GM12875 (cell line): ENCODE data around the gene VSTM5.
A peak's percentile ranks its signal among the peaks of the same experiment; 100 is the strongest.

Experiments
- H3K4me3 ChIP-seq: one replicate; pipeline ENCODE4 v1.5.1; 2011; ENCODE audit warnings: low read depth, low read length, control low read depth
- CTCF ChIP-seq: IDR thresholded peaks from 2 replicates; pipeline ENCODE4 v1.5.1; 2011; ENCODE audit warnings: low read depth, mild to moderate bottlenecking, control low read depth, inconsistent platforms, low read length, moderate library complexity, borderline replicate concordance; ENCODE audit not compliant: insufficient read depth

Gene VSTM5

GRCh38 chr11:93796441-93797231, 53.8 kb downstream of the VSTM5 start:
- no peak overlapping the region for H3K4me3 ChIP-seq

GRCh38 chr11:93791493-93791892, 58.9 kb downstream of the VSTM5 start:
- no peak for TF ChIP-seq CTCF

More at GRCh38 chr11:93796441-93797231, 53.8 kb downstream of the VSTM5 start:
- no peak for TF ChIP-seq CTCF

GRCh38 chr11:93784935-93785360, 65.5 kb downstream of the VSTM5 start:
- no peak for TF ChIP-seq CTCF
- peak overlapping the region; percentile 88 for H3K4me3 ChIP-seq

More at GRCh38 chr11:93791493-93791892, 58.9 kb downstream of the VSTM5 start:
- H3K4me3 ChIP-seq: no peak overlapping the region

GRCh38 chr11:93784145-93784934, 66.1 kb downstream of the VSTM5 start, which contains the start of gene MED17:
MED17 (plus strand) TSS chr11:93784282; CDS start chr11:93784514, 232 bp downstream.
- peak; percentile 50 for TF ChIP-seq CTCF
- peak within 1 kb of the TSS; percentile 88 for H3K4me3 ChIP-seq

- TF ChIP-seq CTCF: no peak
- H3K4me3 ChIP-seq: peak overlapping the region; percentile 88
Measured at GRCh38 chr11:93783765-93784144, 66.7 kb downstream of the VSTM5 start.

GRCh38 chr11:93783362-93783761, 67.1 kb downstream of the VSTM5 start:
- no peak for TF ChIP-seq CTCF
- peak overlapping the region; percentile 88 for H3K4me3 ChIP-seq
